ENCODE measurements around the gene CFAP90. TPM values are rescaled to one million over a fixed set of nuclear protein-coding genes. Genes with fewer than 3 reads are reported as not detected.

The CFAP90 gene
- total RNA-seq, 1 donor from 2014 or later: 0.64 TPM

GRCh38 chr5:7805379-7805778 lies 45.6 kb downstream of the CFAP90 start:
- Histone ChIP-seq H3K27me3 (ENCODE audit: insufficient read depth, low read length) (no peaks in the 10 kb centered on the region), H3K4me2 (ENCODE audit: low read length) (no peak overlapping the region), H3K27ac (ENCODE audit: low read depth, low read length) (no peak overlapping the region), H3K9me3 (ENCODE audit: insufficient read depth, low read depth, low read length) (no peaks in the 10 kb centered on the region), H3K36me3 (ENCODE audit: insufficient read depth, low read length) (no peaks in the 10 kb centered on the region), H3K79me2 (ENCODE audit: insufficient read depth, low read length) (no peaks in the 10 kb centered on the region), H3K9ac (ENCODE audit: low read length) (no peak overlapping the region), H2AFZ (ENCODE audit: low read depth, low read length) (no peak overlapping the region), H3K4me1 (ENCODE audit: insufficient read depth, low read length) (no peaks in the 10 kb centered on the region), H4K20me1 (ENCODE audit: insufficient read depth, low read length) (no peaks in the 10 kb centered on the region), H3K4me3 (ENCODE audit: insufficient read depth, low read depth, low read length) (no peak overlapping the region)
- Mint-ChIP-seq H3K4me1 (ENCODE audit: low read depth, unreplicated experiment) (no peaks in the 10 kb centered on the region), H3K36me3 (ENCODE audit: low read depth, unreplicated experiment) (no peaks in the 10 kb centered on the region), H3K9me3 (ENCODE audit: unreplicated experiment) (peaks cover 1% of the 10 kb centered on the region), H3K4me3 (ENCODE audit: unreplicated experiment) (no peak overlapping the region), H3K27ac (ENCODE audit: unreplicated experiment) (no peak overlapping the region), H3K27me3 (ENCODE audit: low read depth, unreplicated experiment) (no peaks in the 10 kb centered on the region)
- TF ChIP-seq EZH2 (IDR thresholded peaks at IDR 0.05; ENCODE audit: insufficient read depth, low read length): no peak
- TF ChIP-seq, protein P1, sequence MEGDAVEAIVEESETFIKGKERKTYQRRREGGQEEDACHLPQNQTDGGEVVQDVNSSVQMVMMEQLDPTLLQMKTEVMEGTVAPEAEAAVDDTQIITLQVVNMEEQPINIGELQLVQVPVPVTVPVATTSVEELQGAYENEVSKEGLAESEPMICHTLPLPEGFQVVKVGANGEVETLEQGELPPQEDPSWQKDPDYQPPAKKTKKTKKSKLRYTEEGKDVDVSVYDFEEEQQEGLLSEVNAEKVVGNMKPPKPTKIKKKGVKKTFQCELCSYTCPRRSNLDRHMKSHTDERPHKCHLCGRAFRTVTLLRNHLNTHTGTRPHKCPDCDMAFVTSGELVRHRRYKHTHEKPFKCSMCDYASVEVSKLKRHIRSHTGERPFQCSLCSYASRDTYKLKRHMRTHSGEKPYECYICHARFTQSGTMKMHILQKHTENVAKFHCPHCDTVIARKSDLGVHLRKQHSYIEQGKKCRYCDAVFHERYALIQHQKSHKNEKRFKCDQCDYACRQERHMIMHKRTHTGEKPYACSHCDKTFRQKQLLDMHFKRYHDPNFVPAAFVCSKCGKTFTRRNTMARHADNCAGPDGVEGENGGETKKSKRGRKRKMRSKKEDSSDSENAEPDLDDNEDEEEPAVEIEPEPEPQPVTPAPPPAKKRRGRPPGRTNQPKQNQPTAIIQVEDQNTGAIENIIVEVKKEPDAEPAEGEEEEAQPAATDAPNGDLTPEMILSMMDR (IDR thresholded peaks at IDR 0.05; ENCODE audit: insufficient read depth, low read depth, low read length): no peak
- DNase-seq (ENCODE audit: low read depth): no peak
- FAIRE-seq: no peak

GRCh38 chr5:7803937-7804336 lies 47.0 kb downstream of the CFAP90 start:
- Histone ChIP-seq H3K36me3 (ENCODE audit: insufficient read depth, low read length) (no peaks in the 10 kb centered on the region), H3K4me2 (ENCODE audit: low read length) (no peak overlapping the region), H3K79me2 (ENCODE audit: insufficient read depth, low read length) (no peaks in the 10 kb centered on the region), H4K20me1 (ENCODE audit: insufficient read depth, low read length) (no peaks in the 10 kb centered on the region), H3K4me1 (ENCODE audit: insufficient read depth, low read length) (no peaks in the 10 kb centered on the region), H3K9me3 (ENCODE audit: insufficient read depth, low read depth, low read length) (no peaks in the 10 kb centered on the region), H3K27ac (ENCODE audit: low read depth, low read length) (no peak overlapping the region), H2AFZ (ENCODE audit: low read depth, low read length) (no peak overlapping the region), H3K9ac (ENCODE audit: low read length) (no peak overlapping the region), H3K4me3 (ENCODE audit: insufficient read depth, low read depth, low read length) (no peak overlapping the region), H3K27me3 (ENCODE audit: insufficient read depth, low read length) (no peaks in the 10 kb centered on the region)
- Mint-ChIP-seq H3K36me3 (ENCODE audit: low read depth, unreplicated experiment) (no peaks in the 10 kb centered on the region), H3K4me3 (ENCODE audit: unreplicated experiment) (no peak overlapping the region), H3K27me3 (ENCODE audit: low read depth, unreplicated experiment) (no peaks in the 10 kb centered on the region), H3K4me1 (ENCODE audit: low read depth, unreplicated experiment) (no peaks in the 10 kb centered on the region), H3K9me3 (ENCODE audit: unreplicated experiment) (peaks cover 1% of the 10 kb centered on the region), H3K27ac (ENCODE audit: unreplicated experiment) (no peak overlapping the region)
- no peak for FAIRE-seq
- no peak for DNase-seq (ENCODE audit: low read depth)
- TF ChIP-seq EZH2 (IDR thresholded peaks at IDR 0.05; ENCODE audit: insufficient read depth, low read length): no peak
- TF ChIP-seq, protein P1 (IDR thresholded peaks at IDR 0.05; ENCODE audit: insufficient read depth, low read depth, low read length): no peak

GRCh38 chr5:7802855-7803254 lies 48.1 kb downstream of the CFAP90 start:
- DNase-seq (ENCODE audit: low read depth) (no peak), FAIRE-seq (no peak)
- H3K9ac ChIP-seq (ENCODE audit: low read length): no peak overlapping the region
- H3K27me3 ChIP-seq (ENCODE audit: insufficient read depth, low read length): no peaks in the 10 kb centered on the region
- Mint-ChIP-seq H3K4me1 (ENCODE audit: low read depth, unreplicated experiment) (no peaks in the 10 kb centered on the region), H3K36me3 (ENCODE audit: low read depth, unreplicated experiment) (no peaks in the 10 kb centered on the region), H3K4me3 (ENCODE audit: unreplicated experiment) (no peak overlapping the region), H3K27me3 (ENCODE audit: low read depth, unreplicated experiment) (peaks cover 3% of the 10 kb centered on the region), H3K27ac (ENCODE audit: unreplicated experiment) (no peak overlapping the region), H3K9me3 (ENCODE audit: unreplicated experiment) (peaks cover 1% of the 10 kb centered on the region)
- no peak overlapping the region for H2AFZ ChIP-seq (ENCODE audit: low read depth, low read length)
- TF ChIP-seq, protein P1 (IDR thresholded peaks at IDR 0.05; ENCODE audit: insufficient read depth, low read depth, low read length): no peak
- no peak for TF ChIP-seq EZH2 (IDR thresholded peaks at IDR 0.05; ENCODE audit: insufficient read depth, low read length)
- H3K9me3 ChIP-seq (ENCODE audit: insufficient read depth, low read depth, low read length): no peaks in the 10 kb centered on the region
- no peak overlapping the region for H3K27ac ChIP-seq (ENCODE audit: low read depth, low read length)
- no peaks in the 10 kb centered on the region for H3K4me1 ChIP-seq (ENCODE audit: insufficient read depth, low read length)
- no peaks in the 10 kb centered on the region for H3K36me3 ChIP-seq (ENCODE audit: insufficient read depth, low read length)
- H4K20me1 ChIP-seq (ENCODE audit: insufficient read depth, low read length): no peaks in the 10 kb centered on the region
- no peak overlapping the region for H3K4me3 ChIP-seq (ENCODE audit: insufficient read depth, low read depth, low read length)
- H3K79me2 ChIP-seq (ENCODE audit: insufficient read depth, low read length): no peaks in the 10 kb centered on the region
- no peak overlapping the region for H3K4me2 ChIP-seq (ENCODE audit: low read length)

Data from astrocyte (in vitro differentiated cells and primary cell).